Measurements from ENCODE around the gene CFAP221. TPM values are rescaled to one million over a fixed set of nuclear protein-coding genes. Genes with fewer than 3 reads are reported as not detected.
"Not testable (repeated sequence)": the region's sequence is repeated elsewhere in the genome, so short reads cannot be mapped to it uniquely, and the experiment has no call there.

The CFAP221 gene
- polyA plus RNA-seq, 1 donor (not counting 4 experiments of a cell fraction or from before 2014, with no cell fraction given) = not detected

- dilution Hi-C loops (cut with MboI; ENCODE audit: extremely low pct_ligation_motif_present, low sequenced_read_pairs) = no loop called here
- Histone ChIP-seq H3K4me2 (ENCODE audit: control insufficient read depth, extremely low read depth, insufficient read depth, low read depth, low read length) (no peak overlapping the region), H3K4me1 (ENCODE audit: control insufficient read depth, extremely low read depth, insufficient read depth, low read length) (no peaks in the 10 kb centered on the region), H3K9ac (ENCODE audit: control insufficient read depth, extremely low read depth, insufficient read depth, low read length) (no peak overlapping the region), H3K9me3 (ENCODE audit: control insufficient read depth, low read depth, low read length) (peaks cover 2% of the 10 kb centered on the region), H3K79me2 (ENCODE audit: control insufficient read depth, insufficient read depth, low read length) (no peaks in the 10 kb centered on the region), H2AFZ (ENCODE audit: control insufficient read depth, low read length) (no peak overlapping the region), H3K27me3 (ENCODE audit: control insufficient read depth, extremely low read depth, insufficient read depth, low read length) (no peaks in the 10 kb centered on the region), H3K36me3 (ENCODE audit: control insufficient read depth in 2 of 2, extremely low read depth in 1 of 2, insufficient read depth in 2 of 2, low read length in 2 of 2) (no peaks in the 10 kb centered on the region), H4K20me1 (ENCODE audit: control insufficient read depth, extremely low read depth, insufficient read depth, low read length) (no peaks in the 10 kb centered on the region), H3K9me1 (ENCODE audit: control insufficient read depth, extremely low read depth, insufficient read depth, low read length) (no peaks in the 10 kb centered on the region), H3K4me3 (ENCODE audit: control insufficient read depth in 2 of 3, extremely low read depth in 1 of 3, insufficient read depth in 2 of 3, low read depth in 1 of 3, low read length in 3 of 3) (no peak overlapping the region), H3K27ac (ENCODE audit: control insufficient read depth, insufficient read depth, low read length) (no peak overlapping the region)
- TF ChIP-seq, protein P1, sequence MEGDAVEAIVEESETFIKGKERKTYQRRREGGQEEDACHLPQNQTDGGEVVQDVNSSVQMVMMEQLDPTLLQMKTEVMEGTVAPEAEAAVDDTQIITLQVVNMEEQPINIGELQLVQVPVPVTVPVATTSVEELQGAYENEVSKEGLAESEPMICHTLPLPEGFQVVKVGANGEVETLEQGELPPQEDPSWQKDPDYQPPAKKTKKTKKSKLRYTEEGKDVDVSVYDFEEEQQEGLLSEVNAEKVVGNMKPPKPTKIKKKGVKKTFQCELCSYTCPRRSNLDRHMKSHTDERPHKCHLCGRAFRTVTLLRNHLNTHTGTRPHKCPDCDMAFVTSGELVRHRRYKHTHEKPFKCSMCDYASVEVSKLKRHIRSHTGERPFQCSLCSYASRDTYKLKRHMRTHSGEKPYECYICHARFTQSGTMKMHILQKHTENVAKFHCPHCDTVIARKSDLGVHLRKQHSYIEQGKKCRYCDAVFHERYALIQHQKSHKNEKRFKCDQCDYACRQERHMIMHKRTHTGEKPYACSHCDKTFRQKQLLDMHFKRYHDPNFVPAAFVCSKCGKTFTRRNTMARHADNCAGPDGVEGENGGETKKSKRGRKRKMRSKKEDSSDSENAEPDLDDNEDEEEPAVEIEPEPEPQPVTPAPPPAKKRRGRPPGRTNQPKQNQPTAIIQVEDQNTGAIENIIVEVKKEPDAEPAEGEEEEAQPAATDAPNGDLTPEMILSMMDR (optimal IDR thresholded peaks at IDR 0.05 in 1 of 3, IDR thresholded peaks at IDR 0.05 in 1 of 3, conservative IDR thresholded peaks at IDR 0.05 in 1 of 3; ENCODE audit: extremely low read depth in 1 of 3, insufficient read depth in 2 of 3, low read length in 3 of 3) = no peak
- no peak for TF ChIP-seq EZH2 (IDR thresholded peaks at IDR 0.05; ENCODE audit: low read length)
- FAIRE-seq = no peak
- DNase-seq (ENCODE audit: low read depth, low spot score) = no peak
These were observed 73.2 kb downstream of the CFAP221 start for GRCh38 chr2:119617455-119617854.

DNA sequence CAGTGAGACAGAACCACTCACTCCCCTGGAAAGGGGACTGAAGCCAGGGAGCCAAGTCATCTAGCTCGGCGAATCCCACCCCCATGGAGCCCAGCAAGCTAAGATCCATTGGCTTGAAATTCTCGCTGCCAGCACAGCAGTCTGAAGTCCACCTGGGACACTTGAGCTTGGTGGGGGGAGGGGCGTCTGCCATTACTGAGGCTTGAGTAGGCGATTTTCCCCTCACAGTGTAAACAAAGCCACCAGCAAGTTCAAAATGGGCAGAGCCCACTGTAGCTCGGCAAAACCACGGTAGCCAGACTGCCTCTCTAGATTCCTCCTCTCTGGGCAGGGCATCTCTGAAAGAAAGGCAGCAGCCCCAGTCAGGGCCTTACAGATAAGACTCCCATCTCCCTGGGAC lies 74.5 kb downstream of the CFAP221 start:
- not testable (repeated sequence) for H3K27me3 ChIP-seq (ENCODE audit: control insufficient read depth, extremely low read depth, insufficient read depth, low read length)

GRCh38 chr2:119625226-119625625 lies 81.0 kb downstream of the CFAP221 start:
- Histone ChIP-seq H3K79me2 (ENCODE audit: control insufficient read depth, insufficient read depth, low read length) (no peaks in the 10 kb centered on the region), H3K27ac (ENCODE audit: control insufficient read depth, insufficient read depth, low read length) (no peak overlapping the region), H3K9me1 (ENCODE audit: control insufficient read depth, extremely low read depth, insufficient read depth, low read length) (no peaks in the 10 kb centered on the region), H3K9me3 (ENCODE audit: control insufficient read depth, low read depth, low read length) (no peaks in the 10 kb centered on the region), H3K4me2 (ENCODE audit: control insufficient read depth, extremely low read depth, insufficient read depth, low read depth, low read length) (no peak overlapping the region), H3K4me3 (ENCODE audit: control insufficient read depth in 2 of 3, extremely low read depth in 1 of 3, insufficient read depth in 2 of 3, low read depth in 1 of 3, low read length in 3 of 3) (no peak overlapping the region), H4K20me1 (ENCODE audit: control insufficient read depth, extremely low read depth, insufficient read depth, low read length) (no peaks in the 10 kb centered on the region), H3K27me3 (ENCODE audit: control insufficient read depth, extremely low read depth, insufficient read depth, low read length) (no peaks in the 10 kb centered on the region), H3K36me3 (ENCODE audit: control insufficient read depth in 2 of 2, extremely low read depth in 1 of 2, insufficient read depth in 2 of 2, low read length in 2 of 2) (no peaks in the 10 kb centered on the region), H3K4me1 (ENCODE audit: control insufficient read depth, extremely low read depth, insufficient read depth, low read length) (no peaks in the 10 kb centered on the region), H2AFZ (ENCODE audit: control insufficient read depth, low read length) (no peak overlapping the region), H3K9ac (ENCODE audit: control insufficient read depth, extremely low read depth, insufficient read depth, low read length) (no peak overlapping the region)
- FAIRE-seq = no peak
- TF ChIP-seq, protein P1 (optimal IDR thresholded peaks at IDR 0.05 in 1 of 3, IDR thresholded peaks at IDR 0.05 in 1 of 3, conservative IDR thresholded peaks at IDR 0.05 in 1 of 3; ENCODE audit: extremely low read depth in 1 of 3, insufficient read depth in 2 of 3, low read length in 3 of 3) = no peak
- no peak for TF ChIP-seq EZH2 (IDR thresholded peaks at IDR 0.05; ENCODE audit: low read length)
- dilution Hi-C loops (cut with MboI; ENCODE audit: extremely low pct_ligation_motif_present, low sequenced_read_pairs) = no loop called here
- no peak for DNase-seq (ENCODE audit: low read depth, low spot score)

More for the DNA sequence above, 74.5 kb downstream of the CFAP221 start:
- H3K27ac ChIP-seq (ENCODE audit: control insufficient read depth, insufficient read depth, low read length); DNase-seq (ENCODE audit: low read depth, low spot score); H4K20me1 ChIP-seq (ENCODE audit: control insufficient read depth, extremely low read depth, insufficient read depth, low read length); H3K4me2 ChIP-seq (ENCODE audit: control insufficient read depth, extremely low read depth, insufficient read depth, low read depth, low read length); H3K36me3 ChIP-seq (ENCODE audit: control insufficient read depth in 2 of 2, extremely low read depth in 1 of 2, insufficient read depth in 2 of 2, low read length in 2 of 2); H3K9me3 ChIP-seq (ENCODE audit: control insufficient read depth, low read depth, low read length); H3K4me3 ChIP-seq (ENCODE audit: control insufficient read depth in 2 of 3, extremely low read depth in 1 of 3, insufficient read depth in 2 of 3, low read depth in 1 of 3, low read length in 3 of 3); H3K79me2 ChIP-seq (ENCODE audit: control insufficient read depth, insufficient read depth, low read length); H3K4me1 ChIP-seq (ENCODE audit: control insufficient read depth, extremely low read depth, insufficient read depth, low read length); H3K9me1 ChIP-seq (ENCODE audit: control insufficient read depth, extremely low read depth, insufficient read depth, low read length); dilution Hi-C loops (cut with MboI; ENCODE audit: extremely low pct_ligation_motif_present, low sequenced_read_pairs); H3K9ac ChIP-seq (ENCODE audit: control insufficient read depth, extremely low read depth, insufficient read depth, low read length); FAIRE-seq; H2AFZ ChIP-seq (ENCODE audit: control insufficient read depth, low read length): not testable (repeated sequence)

Data from keratinocyte (primary cell).